RWPE1 (cell line): ENCODE data around the gene ADCY5.

ENCODE experiments used
- CTCF ChIA-PET: fragments of 350-600 bp; sonication (Branson Sonifier 250); formaldehyde crosslinking; extraction: SDS; loops from one replicate; lab custom pipeline; 2021; lab: Yijun Ruan, JAX
- POLR2A ChIA-PET: fragments of 400-600 bp; formaldehyde crosslinking; extraction: SDS; loops from one replicate; lab custom pipeline; 2020; ENCODE audit warnings: antibody characterized with exemption; ENCODE audit not compliant: low non-redundant PET; lab: Yijun Ruan, JAX
- DNase-seq: peaks from one replicate; pipeline ENCODE4 v3.0.0; 2012; ENCODE audit warnings: low spot score
- H3K27ac ChIP-seq: fragments of 450-650 bp; 2 replicates; pipeline ENCODE4 v1.5.1; 2017
- CTCF ChIP-seq: fragments of 450-650 bp; conservative IDR thresholded peaks from 2 replicates; pipeline ENCODE4 v1.5.1; 2017; ENCODE audit warnings: low read depth, mild to moderate bottlenecking

The ADCY5 gene

GRCh38 chr3:123290962-123291361 is 157.9 kb downstream of the ADCY5 start:
- ChIA-PET CTCF (no interaction called here), POLR2A (no interaction called here)
- H3K27ac ChIP-seq = no peak overlapping the region
- TF ChIP-seq CTCF = no peak
- DNase-seq = no peak

GRCh38 chr3:123290107-123290930 is 158.6 kb downstream of the ADCY5 start:
- ChIA-PET CTCF (no interaction called here), POLR2A (no interaction called here)
- TF ChIP-seq CTCF = no peak

GRCh38 chr3:123289391-123290106 is 159.3 kb downstream of the ADCY5 start:
- no peak for DNase-seq
- ChIA-PET POLR2A (no interaction called here), CTCF (no interaction called here)
- no peak for TF ChIP-seq CTCF
- H3K27ac ChIP-seq = no peak overlapping the region

More at GRCh38 chr3:123290107-123290930, 158.6 kb downstream of the ADCY5 start:
- no peak for DNase-seq
- no peak overlapping the region for H3K27ac ChIP-seq

GRCh38 chr3:123287962-123288302 is 161.0 kb downstream of the ADCY5 start:
- CTCF ChIA-PET = interaction anchor here (0.5 kb wide), 1 partner anchor 30 kb away, joined by 3 read pairs; no protein-coding TSS in a partner anchor
- no peak for DNase-seq
- POLR2A ChIA-PET = no interaction called here
- no peak for TF ChIP-seq CTCF
- no peak overlapping the region for H3K27ac ChIP-seq

GRCh38 chr3:123287051-123287961 is 161.6 kb downstream of the ADCY5 start:
- POLR2A ChIA-PET = no interaction called here
- no peak for DNase-seq
- no peak for TF ChIP-seq CTCF

More at GRCh38 chr3:123287051-123287961, 161.6 kb downstream of the ADCY5 start:
- H3K27ac ChIP-seq = no peak overlapping the region
- CTCF ChIA-PET = interaction anchor here (0.5 to 0.6 kb wide), 2 partner anchors 11 to 44 kb away, joined by 4 read pairs; no protein-coding TSS in a partner anchor
